WI38 (cell line): ENCODE data around the gene HOXB2.
A peak's percentile ranks its signal among the peaks of the same experiment; 100 is the strongest.

ENCODE experiments used
- H3K4me3 ChIP-seq: 2 replicates; pipeline ENCODE4 v1.5.1; 2011; ENCODE audit warnings: low read depth, mild to moderate bottlenecking, control low read depth, low read length
- TF ChIP-seq, protein P1 (sequence below): IDR thresholded peaks from 2 replicates; pipeline ENCODE4 v1.5.1; 2012; ENCODE audit warnings: low read depth, mild to moderate bottlenecking, control low read depth, low read length

Gene HOXB2

DNA sequence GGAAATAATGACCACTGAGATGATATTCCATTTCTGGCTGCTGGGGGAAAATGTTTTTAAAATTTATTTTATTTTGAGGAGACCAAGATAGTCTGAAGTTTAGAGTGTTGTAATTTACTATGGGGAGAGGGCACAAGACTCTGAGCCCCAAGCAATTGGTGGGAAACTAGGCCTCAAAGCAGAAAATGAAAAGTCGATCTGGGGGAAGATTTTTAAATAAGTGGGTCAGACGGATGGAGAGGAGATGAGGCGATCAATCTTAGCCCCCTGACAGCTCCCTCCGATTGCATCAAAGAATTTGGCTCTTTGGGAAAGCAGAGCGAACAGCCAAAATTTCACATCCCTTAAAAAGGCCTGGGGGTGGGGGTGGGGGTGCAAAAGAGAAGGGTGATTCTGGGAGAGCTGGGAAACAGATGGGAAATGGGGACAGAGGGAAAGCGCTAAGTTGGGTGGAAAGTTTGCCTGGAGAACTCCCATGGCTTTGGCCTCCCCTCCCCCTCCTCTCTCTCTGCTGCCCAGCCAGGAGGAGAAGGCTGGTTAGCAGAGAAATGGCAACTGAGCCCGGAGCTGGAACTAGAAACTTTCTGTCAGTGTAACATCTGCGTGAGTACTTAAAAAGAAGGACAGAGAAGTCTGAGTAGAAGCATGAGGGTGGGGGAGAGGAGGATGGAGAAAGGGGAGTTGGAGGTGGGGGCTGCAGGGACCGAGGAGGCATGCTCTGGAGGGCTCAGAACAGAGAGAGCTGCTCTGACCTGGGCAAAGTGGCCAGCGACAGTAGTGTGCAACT, 1.4 kb upstream of the HOXB2 start:
- TF ChIP-seq, protein P1, sequence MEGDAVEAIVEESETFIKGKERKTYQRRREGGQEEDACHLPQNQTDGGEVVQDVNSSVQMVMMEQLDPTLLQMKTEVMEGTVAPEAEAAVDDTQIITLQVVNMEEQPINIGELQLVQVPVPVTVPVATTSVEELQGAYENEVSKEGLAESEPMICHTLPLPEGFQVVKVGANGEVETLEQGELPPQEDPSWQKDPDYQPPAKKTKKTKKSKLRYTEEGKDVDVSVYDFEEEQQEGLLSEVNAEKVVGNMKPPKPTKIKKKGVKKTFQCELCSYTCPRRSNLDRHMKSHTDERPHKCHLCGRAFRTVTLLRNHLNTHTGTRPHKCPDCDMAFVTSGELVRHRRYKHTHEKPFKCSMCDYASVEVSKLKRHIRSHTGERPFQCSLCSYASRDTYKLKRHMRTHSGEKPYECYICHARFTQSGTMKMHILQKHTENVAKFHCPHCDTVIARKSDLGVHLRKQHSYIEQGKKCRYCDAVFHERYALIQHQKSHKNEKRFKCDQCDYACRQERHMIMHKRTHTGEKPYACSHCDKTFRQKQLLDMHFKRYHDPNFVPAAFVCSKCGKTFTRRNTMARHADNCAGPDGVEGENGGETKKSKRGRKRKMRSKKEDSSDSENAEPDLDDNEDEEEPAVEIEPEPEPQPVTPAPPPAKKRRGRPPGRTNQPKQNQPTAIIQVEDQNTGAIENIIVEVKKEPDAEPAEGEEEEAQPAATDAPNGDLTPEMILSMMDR, result no peak
- peak overlapping the region; percentile 50 for H3K4me3 ChIP-seq

GRCh38 chr17:48545539-48545938, 630 bp upstream of the HOXB2 start:
- TF ChIP-seq, protein P1, result no peak
- peak overlapping the region; percentile 96 for H3K4me3 ChIP-seq

DNA sequence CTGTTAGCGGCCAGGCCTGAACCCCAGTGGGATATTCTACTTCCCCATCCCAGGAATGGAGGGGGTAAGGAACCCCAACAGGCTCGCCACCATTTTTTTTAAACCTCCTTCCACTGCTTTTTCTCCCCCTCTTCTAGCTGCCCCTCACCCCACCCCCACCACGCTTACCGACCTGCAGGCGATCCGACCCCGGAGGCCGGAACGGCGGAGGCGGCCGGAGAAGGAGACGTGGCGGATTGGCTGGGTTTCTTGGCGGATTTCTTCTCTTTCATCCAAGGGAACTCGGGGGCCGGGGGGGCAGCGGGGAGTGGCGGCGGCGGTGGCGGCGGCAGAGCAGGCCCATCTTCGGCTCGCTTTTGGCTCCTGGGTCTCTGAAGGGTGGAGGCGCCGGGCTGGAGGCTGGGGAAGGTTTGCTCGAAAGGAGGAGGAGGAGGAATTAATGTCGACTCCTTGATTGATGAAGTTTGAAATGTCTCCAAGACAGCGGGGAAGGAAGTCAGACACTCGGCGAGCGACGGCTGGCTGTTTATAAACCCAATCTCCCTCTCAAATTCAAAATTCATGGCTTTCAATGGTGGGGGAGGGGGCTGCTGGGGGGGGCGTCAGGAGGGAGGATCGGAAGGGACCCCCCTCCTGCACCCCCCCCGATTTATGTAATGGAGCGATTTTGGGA, 424 bp downstream of the HOXB2 start:
- TF ChIP-seq, protein P1, result no peak
- peak overlapping the region; percentile 96 for H3K4me3 ChIP-seq

DNA sequence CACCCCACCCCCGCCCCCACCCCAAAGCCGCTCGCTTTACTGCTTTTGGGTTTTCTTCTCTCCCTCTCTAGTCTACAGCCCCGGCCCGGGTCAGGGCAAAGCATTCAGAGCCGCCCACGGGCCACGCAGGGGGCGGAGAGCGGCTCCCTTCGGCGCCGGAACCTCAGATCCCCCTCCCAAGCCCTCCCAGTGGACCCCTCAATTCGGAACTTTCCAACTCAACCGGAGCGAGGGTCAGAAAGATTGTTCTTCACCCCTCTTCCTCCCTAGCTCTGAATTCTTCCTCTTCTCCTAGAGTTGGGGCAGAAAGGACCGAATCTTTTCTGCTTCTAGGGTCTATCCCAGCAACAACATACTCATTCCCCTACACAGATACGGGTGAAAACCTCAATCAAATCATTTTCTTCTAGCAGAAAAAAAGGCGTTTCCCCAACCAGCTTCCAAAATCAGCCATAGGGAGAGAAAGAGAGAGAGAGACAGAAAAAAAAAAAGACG, 1.0 kb downstream of the HOXB2 start:
- TF ChIP-seq, protein P1, result no peak
- H3K4me3 ChIP-seq, result peak overlapping the region; percentile 96

DNA sequence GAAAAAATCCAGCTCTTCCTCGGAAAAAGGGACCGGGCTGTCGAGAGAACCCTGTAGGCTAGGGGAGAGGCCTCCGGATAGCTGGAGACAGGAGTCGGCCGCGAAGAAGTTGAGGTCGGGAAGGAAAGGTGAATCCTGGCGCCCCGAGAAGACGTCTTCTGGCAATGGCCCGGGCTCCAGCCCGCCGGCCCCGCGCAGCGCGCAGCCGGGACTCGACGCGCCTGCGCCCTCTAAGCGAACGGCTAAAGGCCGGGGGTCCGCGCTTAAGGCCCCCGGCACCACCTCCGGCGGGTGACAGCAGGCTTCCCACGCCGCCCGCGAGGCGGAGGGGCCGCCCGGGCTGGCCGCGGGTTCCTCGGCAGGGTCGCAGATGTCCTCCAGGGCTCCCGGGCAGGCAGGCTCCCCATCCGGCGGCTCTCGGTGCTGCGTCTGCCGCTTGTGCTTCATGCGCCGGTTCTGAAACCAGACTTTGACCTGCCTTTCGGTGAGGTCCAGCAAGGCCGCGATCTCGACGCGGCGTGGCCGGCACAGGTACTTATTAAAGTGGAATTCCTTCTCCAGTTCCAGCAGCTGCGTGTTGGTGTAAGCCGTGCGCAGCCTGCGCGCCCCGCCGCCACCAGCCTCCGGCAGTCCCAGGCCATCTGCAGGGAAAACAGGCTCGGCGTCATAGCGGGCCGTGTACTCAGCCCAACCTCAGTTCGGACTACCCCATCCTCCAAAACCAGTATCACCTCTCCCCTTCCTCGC, 1.6 kb downstream of the HOXB2 start:
- TF ChIP-seq, protein P1, result no peak; the same call in 1 of the 2 replicates
- peak overlapping the region; percentile 96 for H3K4me3 ChIP-seq

DNA sequence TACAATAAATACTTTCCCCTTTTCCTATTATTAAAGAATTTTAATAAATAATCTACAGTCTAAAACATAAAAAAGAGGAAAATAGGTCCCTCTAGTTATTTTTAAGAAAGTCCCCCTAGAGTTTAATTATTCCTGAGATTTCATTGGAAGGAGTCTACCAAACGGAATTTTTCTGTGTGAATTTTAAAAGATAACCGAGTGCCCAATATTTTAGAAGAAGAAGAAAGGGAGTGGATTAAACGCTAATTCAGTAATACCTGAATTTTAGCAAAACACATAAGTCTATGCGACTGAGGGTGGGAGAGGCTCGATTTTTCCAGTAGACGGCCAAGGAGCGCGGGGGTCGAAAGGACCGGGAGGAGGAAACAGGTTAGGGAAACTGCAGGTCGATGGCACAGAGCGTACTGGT, 2.2 kb downstream of the HOXB2 start:
- peak overlapping the region; percentile 96 for H3K4me3 ChIP-seq
- TF ChIP-seq, protein P1, result no peak
